Stimulated activated CD8-positive, alpha-beta memory T cell treated with anti-CD3 and anti-CD28 coated beads, Interleukin-7, amount 100 ng/mL, for 4 hours (primary cell): ENCODE data around the gene STPG3.
A peak's percentile ranks its signal among the peaks of the same experiment; 100 is the strongest.

Experiments used
- DNase-seq, 2 donors: peaks; one replicate each; pipeline ENCODE4 v3.0.0-alpha.2; 2020; ENCODE audit warnings: low read depth in 2 of 2

Gene STPG3

GRCh38 chr9:137251194-137251461 is at the start of gene STPG3:
STPG3 (plus strand) TSS chr9:137251286; CDS start chr9:137251287, 1 bp downstream.
- no peak for DNase-seq

- no peak for DNase-seq
Measured at GRCh38 chr9:137202966-137203365, 48.1 kb upstream of the STPG3 start.

- no peak for DNase-seq
Measured at GRCh38 chr9:137204731-137205125, 46.4 kb upstream of the STPG3 start.

- peak; percentile 86 to 89 for DNase-seq
Measured at GRCh38 chr9:137205126-137206069, 45.7 kb upstream of the STPG3 start, which contains the start of the genes NDOR1 and TMEM203. NDOR1 (plus strand) TSS chr9:137205700; CDS start chr9:137205778, 78 bp downstream. TMEM203 (minus strand) TSS chr9:137205648; CDS start chr9:137205414, 234 bp downstream.

- no peak for DNase-seq
Measured at GRCh38 chr9:137206602-137207001, 44.5 kb upstream of the STPG3 start.

- DNase-seq, result no peak
Measured at GRCh38 chr9:137211532-137211931, 39.6 kb upstream of the STPG3 start.

GRCh38 chr9:137212520-137212919 is 38.6 kb upstream of the STPG3 start:
- no peak for DNase-seq

- no peak for DNase-seq
Measured at GRCh38 chr9:137213160-137214060, 37.7 kb upstream of the STPG3 start.

GRCh38 chr9:137214620-137215019 is 36.5 kb upstream of the STPG3 start:
- DNase-seq, result no peak

- DNase-seq, result no peak
Measured at GRCh38 chr9:137215196-137215986, 35.7 kb upstream of the STPG3 start.

- DNase-seq, result no peak
Measured at GRCh38 chr9:137216188-137216965, 34.7 kb upstream of the STPG3 start.

GRCh38 chr9:137217276-137218211 is 33.5 kb upstream of the STPG3 start:
- DNase-seq, result no peak

- no peak for DNase-seq
Measured at GRCh38 chr9:137218212-137218753, 32.8 kb upstream of the STPG3 start.

GRCh38 chr9:137218754-137219271 is 32.3 kb upstream of the STPG3 start:
- no peak for DNase-seq

GRCh38 chr9:137219757-137220316 is 31.2 kb upstream of the STPG3 start:
- DNase-seq, result no peak

- DNase-seq, result no peak
Measured at GRCh38 chr9:137220317-137221094, 30.6 kb upstream of the STPG3 start.

GRCh38 chr9:137221095-137221505 is 30.0 kb upstream of the STPG3 start:
- no peak for DNase-seq

- no peak for DNase-seq
Measured at GRCh38 chr9:137221506-137222111, 29.5 kb upstream of the STPG3 start.
